EH (cell line): Measurements from ENCODE around the gene WDR55.
"Not testable (repeated sequence)": the region's sequence is repeated elsewhere in the genome, so short reads cannot be mapped to it uniquely, and the experiment has no call there.

Experiments used
- DNase-seq: peaks from one replicate; pipeline ENCODE4 v3.0.0-alpha.2; 2015; ENCODE audit warnings: low read depth

WDR55 gene

DNA sequence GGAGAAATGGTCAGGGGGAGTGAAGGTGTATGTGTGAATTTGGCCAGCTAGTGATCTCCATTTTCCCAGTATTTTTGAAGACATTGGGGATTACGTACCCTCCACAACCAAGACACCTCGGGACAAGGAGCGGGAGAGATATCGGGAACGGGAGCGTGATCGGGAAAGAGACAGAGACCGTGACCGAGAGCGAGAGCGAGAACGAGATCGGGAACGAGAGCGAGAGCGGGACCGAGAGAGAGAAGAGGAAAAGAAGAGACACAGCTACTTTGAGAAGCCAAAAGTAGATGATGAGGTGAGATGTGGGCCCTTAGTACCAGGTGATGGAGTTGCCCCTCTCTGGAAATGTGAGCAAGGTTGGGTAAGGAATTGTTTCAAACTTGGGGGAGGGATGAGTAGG lies 5.8 kb upstream of the WDR55 start:
- DNase-seq: no peak

DNA sequence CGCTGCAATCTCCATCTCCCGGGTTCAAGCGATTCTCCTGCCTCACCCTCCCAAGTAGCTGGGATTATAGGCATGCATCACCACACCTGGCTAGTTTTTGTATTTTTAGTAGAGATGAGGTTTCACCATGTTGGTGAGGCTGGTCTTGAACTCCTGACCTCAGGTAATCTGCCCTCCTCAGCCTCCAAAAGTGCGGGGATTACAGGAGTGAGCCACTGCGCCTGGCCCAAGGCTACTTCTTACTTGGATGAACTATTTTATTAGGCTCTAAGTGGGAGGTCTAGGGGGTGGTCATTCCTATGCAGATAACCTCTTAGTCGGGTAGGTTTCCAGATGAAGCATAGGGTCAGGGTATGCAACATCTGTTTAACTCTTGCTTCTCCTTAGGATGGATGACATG lies 4.3 kb upstream of the WDR55 start:
- DNase-seq: not testable (repeated sequence)

GRCh38 chr5:140664030-140664358 lies 710 bp upstream of the WDR55 start:
- no peak for DNase-seq

DNA sequence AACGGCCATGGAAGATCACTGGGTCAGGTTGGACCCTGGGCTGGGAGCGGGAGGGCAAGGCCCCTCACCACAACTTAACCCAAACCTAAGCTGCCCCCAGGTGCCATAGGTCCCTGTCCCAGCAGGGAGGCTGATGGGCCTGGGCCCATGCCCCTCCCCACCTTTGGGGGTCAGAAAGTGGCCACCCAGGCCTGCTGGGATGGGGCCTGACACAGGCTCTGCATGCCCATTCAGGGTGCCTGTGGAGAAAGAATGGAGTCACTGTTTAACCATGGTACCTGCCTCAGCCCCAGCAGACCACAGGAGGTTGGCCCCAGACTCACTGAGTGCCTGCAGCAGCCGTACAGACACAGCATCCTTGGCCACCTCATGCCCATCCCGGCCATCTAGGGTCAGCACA lies 6.3 kb downstream of the WDR55 start:
- not testable (repeated sequence) for DNase-seq

DNA sequence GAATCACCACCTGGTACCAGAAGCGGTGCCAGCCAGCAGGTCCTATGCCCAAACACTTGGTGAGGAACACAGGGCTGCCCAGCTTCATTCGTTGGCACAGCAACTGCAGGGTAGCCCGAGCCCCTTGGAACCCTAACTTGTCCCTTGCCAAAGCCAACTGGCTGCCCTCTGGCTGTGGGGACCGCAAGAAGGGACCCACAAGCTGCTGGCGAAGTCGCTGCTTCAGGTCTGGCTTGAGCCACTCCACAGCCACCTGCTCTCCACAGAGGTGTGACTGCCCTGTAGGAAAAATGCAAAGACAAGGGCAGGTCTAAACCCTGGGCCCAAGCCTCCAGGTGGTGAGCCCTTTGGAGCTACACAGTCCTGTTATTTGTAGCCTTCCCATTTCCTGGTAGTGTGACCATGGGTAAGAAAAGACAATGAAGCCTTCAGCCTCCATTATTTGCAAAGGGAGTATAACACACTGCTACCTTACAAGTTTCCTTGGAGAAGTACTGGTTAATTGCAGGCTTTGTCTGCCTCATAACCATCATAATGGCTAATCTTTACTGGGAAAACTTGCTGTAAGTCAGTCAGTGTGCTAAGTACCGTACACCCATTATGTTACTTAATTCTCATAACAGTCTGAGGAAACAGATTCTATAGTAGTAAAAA lies 6.9 kb downstream of the WDR55 start:
- DNase-seq: no peak

DNA sequence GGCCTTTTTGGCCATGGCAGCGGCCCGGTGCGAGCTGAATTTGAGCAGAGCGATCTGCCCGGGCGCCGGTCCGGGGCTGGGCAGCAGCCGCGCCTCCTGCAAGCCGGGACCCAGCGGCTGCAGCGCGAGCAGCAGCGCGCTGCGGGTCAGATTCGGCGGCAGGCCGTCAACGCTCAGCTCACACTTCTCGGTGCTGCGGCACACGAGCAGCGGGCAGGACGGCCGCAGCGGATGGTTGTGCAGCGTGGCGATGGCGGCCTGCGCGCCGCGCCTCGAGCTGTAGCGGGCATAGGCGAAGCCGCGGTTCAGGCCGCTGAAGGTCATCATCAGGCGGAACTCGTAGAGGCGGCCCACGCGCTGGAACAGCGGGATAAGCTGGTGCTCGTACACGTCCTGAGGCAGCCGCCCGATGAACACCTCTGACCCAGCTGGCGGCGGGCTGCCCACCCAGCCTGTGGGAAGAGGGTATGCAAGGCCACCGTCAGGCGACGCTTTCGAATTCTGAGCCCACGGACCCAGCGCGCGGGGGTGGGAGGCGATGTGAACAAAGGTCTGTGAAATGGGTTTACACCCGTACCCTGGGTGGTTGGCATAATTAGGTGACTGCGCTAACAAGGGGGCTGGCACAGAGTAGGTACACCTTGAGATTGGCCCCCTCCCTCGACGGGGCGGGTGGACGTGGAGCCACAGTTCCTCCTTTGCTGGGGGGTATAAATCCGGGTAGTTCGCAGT lies 7.9 kb downstream of the WDR55 start:
- peak; percentile 41 for DNase-seq

DNA sequence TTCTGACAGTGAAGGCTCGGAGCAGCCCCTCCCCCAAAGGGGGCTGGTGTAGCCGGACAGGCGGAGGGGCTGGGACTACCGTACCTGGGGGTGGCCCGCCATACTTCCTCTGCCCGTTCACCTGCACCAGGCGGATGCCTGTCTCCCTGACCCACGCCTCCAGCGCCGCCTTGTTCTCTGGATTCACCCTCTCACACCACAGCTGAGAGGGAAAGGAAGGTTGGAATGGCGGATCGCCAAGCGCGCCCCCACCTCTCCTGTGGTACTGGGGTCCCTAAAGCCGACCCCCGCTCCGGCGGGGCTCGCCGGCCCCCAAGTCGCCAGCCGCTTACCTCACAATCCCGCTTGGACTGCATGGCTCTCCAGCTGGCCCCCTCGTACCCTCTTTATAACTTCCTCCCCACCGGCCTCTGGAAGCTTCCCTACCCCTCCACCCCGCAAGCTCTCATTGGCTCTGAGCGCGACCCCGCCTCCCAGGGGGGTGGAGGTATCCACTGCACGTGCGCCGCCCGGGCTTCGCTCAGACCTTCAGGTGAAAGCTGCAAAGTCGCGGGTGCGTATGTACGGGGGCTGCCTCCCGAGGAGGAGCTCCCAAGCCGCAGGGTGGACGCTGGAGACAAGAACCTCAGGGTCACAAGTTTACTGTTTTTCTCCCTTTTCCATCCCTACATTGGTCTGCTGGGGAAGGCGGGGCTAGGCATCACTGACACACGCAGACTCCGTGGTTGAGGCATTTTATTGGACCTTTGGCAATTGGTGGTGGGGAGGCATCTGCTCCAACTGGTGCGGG lies 8.7 kb downstream of the WDR55 start, which contains the start of gene DND1:
TSS of gene DND1 (minus strand) at position 390 of the 790 bp plus-strand sequence. CDS start at position 356, 34 bp downstream.
- DNase-seq: no peak

- no peak for DNase-seq
Measured at GRCh38 chr5:140674211-140674610, 9.5 kb downstream of the WDR55 start.

GRCh38 chr5:140674629-140675028 lies 9.9 kb downstream of the WDR55 start:
- no peak for DNase-seq

GRCh38 chr5:140677947-140678346 lies 13.2 kb downstream of the WDR55 start:
- no peak for DNase-seq

- no peak for DNase-seq
Measured at GRCh38 chr5:140678993-140679392, 14.3 kb downstream of the WDR55 start.

- no peak for DNase-seq
Measured at GRCh38 chr5:140690376-140690932, 25.8 kb downstream of the WDR55 start.

DNA sequence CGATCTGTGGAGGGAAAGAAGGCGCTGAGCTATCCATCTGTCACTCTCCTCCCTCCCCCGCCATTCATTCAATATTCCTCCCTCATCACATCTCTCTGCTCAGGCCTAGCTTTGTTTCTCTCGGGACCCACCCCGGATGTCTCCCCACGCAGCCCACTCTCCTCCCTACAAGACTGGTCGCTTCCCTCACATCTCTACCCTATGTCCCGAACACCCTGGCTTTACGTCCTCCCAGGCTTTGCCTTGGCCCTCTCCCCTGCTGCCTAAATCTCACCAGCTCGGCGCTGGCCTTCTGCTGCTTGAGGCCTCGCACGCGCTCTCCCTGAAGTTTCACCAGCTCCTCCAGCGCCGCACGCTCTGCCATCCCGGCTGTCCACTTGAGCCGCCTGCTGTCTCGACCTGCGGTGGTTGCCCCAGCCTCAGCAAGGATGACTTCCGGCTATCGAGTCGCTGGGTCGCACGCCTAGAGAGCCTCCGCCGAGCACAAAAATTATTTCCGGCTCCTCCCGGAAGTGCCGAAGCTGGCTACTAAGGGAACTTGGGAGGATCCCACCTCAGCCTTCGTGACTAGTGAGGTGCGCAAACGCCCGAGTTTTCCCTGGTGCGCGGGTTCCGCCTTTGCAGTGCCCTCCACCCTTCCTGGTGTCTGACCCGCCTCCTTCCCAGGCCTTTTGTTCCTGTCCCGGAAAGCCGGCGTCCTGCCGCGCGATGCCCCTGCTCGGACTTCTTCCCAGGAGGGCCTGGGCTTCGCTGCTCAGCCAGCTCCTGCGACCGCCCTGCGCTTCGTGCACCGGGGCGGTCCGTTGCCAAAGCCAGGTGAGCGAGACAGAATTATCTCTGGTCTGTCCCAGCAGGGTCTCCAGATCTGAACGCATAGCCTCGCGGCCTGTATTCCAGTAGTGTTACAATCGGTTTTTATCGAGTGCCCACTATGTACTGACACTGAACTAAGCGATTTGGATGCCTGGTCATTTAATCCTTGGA lies 26.5 kb downstream of the WDR55 start, which contains the start of the genes HARS1 and HARS2:
TSS of gene HARS1 (minus strand) at position 430 of the 984 bp plus-strand sequence. CDS start at position 364, 66 bp downstream.
TSS of gene HARS2 (plus strand) at position 515 of the 984 bp plus-strand sequence. CDS start at position 709, 194 bp downstream.
- peak; percentile 97 for DNase-seq

DNA sequence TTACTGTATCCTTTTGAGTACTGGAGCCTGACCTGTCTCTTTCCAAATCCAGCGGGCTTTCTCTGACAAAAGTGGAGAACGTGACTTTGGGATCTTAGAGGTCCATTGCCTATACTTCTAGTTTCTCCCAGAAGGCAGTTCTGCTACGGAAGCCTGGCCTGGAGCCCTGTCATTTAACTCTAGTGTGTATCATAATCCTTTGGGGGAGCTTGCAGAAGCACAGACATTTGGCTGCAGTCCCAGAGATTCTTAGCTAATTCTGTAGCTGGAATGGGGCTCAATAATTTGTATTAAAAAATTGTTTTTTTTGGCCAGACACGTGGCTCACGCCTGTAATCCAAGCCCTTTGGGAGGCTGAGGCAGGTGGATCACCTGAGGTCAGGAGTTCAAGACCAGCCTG lies 29.6 kb downstream of the WDR55 start:
- DNase-seq: no peak

- no peak for DNase-seq
Measured at GRCh38 chr5:140696891-140697492, 32.3 kb downstream of the WDR55 start.

GRCh38 chr5:140700177-140701144 lies 35.8 kb downstream of the WDR55 start, which contains the start of gene ZMAT2:
Gene ZMAT2 (plus strand): TSS chr5:140700447. CDS start chr5:140700461, 14 bp downstream.
- DNase-seq: peak; percentile 99

- DNase-seq: no peak
Measured at GRCh38 chr5:140707812-140708211, 43.1 kb downstream of the WDR55 start.

- DNase-seq: not testable (repeated sequence)
Measured at GRCh38 chr5:140708787-140709186, 44.1 kb downstream of the WDR55 start.

DNA sequence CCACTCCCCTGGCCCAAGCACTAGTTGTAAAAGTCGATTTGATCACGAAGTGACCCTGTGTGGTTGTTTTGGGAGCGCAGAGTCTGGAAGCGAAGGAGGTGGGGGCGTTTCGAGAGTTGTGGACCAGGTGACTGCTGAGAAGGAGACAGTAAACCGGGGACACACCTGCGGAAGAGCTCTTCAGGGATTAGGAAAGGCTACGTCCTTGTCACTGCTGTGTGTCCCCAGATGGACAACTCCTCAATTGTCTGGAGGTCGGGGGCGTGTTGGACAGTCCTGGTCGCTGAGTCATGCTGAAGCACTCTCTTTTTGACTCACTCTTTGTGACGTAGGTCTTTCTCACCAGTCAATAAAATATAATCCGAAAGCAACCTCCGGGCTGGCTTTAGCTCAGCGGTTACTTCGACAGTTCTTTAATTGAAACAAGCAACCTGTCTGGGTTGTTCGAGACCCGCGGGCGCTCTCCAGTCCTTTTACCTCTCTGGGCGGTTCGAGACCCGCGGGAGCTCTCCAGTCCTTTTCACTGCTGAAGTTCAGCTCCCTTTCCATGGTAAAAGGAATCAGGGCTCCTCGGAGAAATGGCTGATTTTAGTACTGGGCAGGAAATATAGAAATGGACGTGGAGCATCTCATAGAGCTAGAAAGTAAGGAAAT lies 46.3 kb downstream of the WDR55 start:
- peak; percentile 99 for DNase-seq
